GM21529 (cell line): Measurements from ENCODE around the gene DNMT3B.

Experiments used
- ATAC-seq: cut with Tn5 transposase; IDR thresholded peaks from one replicate; pipeline ENCODE4 v1.9.1; 2021; ENCODE audit not compliant: unreplicated experiment

Gene DNMT3B

DNA sequence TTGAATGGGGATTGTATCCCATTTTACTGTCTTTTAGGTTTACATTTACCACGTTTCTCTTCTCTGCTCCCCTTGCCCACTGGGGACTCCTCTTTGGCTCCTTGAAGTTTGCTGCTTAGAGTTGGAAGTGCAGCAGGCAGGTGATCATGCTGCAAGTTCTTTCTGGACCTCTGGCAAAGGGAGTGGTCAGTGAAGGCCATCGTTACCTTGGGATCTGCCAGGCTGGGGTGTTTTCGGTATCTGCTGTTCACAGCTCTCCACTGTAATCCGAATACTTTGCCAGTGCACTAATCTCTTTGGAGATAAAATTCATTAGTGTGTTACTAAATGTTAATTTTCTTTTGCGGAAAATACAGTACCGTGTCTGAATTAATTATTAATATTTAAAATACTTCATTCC lies 87.4 kb downstream of the DNMT3B start:
- no peak for ATAC-seq

DNA sequence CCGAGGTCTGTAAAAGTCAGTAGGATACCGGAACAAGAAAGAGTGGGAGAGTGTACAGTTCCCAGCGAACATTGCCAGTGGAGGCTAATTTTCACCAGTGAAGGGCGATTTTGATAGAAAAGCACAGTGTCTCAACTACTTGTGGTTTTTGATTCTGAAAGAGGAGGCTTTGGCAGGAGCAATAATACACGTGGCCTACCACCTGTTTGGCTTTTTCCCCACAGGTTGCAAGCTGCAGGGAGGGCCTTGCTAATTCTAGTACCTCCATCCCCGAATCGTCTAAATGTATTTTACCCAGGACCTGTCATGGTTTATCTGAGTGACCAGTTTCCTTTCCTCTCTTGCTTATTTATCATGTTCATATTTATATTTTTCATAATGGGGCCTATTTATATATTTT lies 93.2 kb downstream of the DNMT3B start:
- ATAC-seq, result no peak

DNA sequence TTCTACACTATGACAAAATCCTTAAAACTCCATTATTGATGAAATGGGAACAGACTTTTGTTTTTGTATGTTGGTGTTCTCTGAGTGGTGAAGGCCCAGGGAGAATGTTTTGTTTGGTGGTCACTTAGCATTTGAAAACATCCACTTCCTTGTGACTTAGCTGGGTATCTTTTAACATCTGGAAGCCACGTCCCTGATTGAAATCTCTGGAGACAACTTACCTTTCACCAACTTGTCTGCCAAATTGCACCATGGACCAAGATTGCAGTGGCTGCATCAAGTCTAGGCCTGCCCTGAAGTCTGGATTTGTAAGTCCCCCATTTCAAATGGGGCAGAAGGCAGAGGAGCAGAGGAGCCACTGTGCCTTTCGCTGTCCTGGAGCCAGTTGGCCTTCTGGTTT lies 96.0 kb downstream of the DNMT3B start:
- ATAC-seq, result no peak
